HG03565 (cell line): ENCODE results near the gene CD160.
"Not testable (repeated sequence)": the region's sequence is repeated elsewhere in the genome, so short reads cannot be mapped to it uniquely, and the experiment has no call there.

Experiments used
- ATAC-seq: cut with Tn5 transposase; IDR thresholded peaks from one replicate; pipeline ENCODE4 v1.9.1; 2021; ENCODE audit warnings: mild to moderate bottlenecking, moderate library complexity; ENCODE audit not compliant: unreplicated experiment

Gene CD160

GRCh38 chr1:145758116-145758515, 38.8 kb downstream of the CD160 start:
- no peak for ATAC-seq

- no peak for ATAC-seq
Measured at GRCh38 chr1:145758575-145758974, 39.3 kb downstream of the CD160 start.

GRCh38 chr1:145759721-145760120, 40.4 kb downstream of the CD160 start:
- no peak for ATAC-seq

GRCh38 chr1:145760395-145760949, 41.2 kb downstream of the CD160 start:
- not testable (repeated sequence) for ATAC-seq

- ATAC-seq, result not testable (repeated sequence)
Measured at GRCh38 chr1:145761498-145761897, 42.2 kb downstream of the CD160 start.

- ATAC-seq, result not testable (repeated sequence)
Measured at GRCh38 chr1:145762001-145762400, 42.7 kb downstream of the CD160 start.

- ATAC-seq, result not testable (repeated sequence)
Measured at GRCh38 chr1:145764231-145764940, 45.1 kb downstream of the CD160 start.

- not testable (repeated sequence) for ATAC-seq
Measured at GRCh38 chr1:145765127-145765526, 45.8 kb downstream of the CD160 start.

- not testable (repeated sequence) for ATAC-seq
Measured at GRCh38 chr1:145765585-145766360, 46.5 kb downstream of the CD160 start.

- not testable (repeated sequence) for ATAC-seq
Measured at GRCh38 chr1:145766926-145767325, 47.6 kb downstream of the CD160 start.

GRCh38 chr1:145768004-145768403, 48.7 kb downstream of the CD160 start:
- ATAC-seq, result not testable (repeated sequence)

GRCh38 chr1:145771056-145771455, 51.8 kb downstream of the CD160 start:
- ATAC-seq, result no peak

- no peak for ATAC-seq
Measured at GRCh38 chr1:145773423-145773822, 54.1 kb downstream of the CD160 start.

- no peak for ATAC-seq
Measured at GRCh38 chr1:145777357-145778145, 58.3 kb downstream of the CD160 start.

- ATAC-seq, result no peak
Measured at GRCh38 chr1:145778146-145778540, 58.8 kb downstream of the CD160 start.

- ATAC-seq, result no peak
Measured at GRCh38 chr1:145782272-145783099, 63.2 kb downstream of the CD160 start.

GRCh38 chr1:145784409-145784808, 65.1 kb downstream of the CD160 start:
- no peak for ATAC-seq

GRCh38 chr1:145785547-145785946, 66.2 kb downstream of the CD160 start:
- ATAC-seq, result no peak

- ATAC-seq, result no peak
Measured at GRCh38 chr1:145786271-145786670, 67.0 kb downstream of the CD160 start.

GRCh38 chr1:145788580-145788979, 69.3 kb downstream of the CD160 start:
- ATAC-seq, result no peak
